Islet precursor cell (in vitro differentiated cells): Measurements from ENCODE around the gene PPP1R12B.
"Not testable (repeated sequence)": the region's sequence is repeated elsewhere in the genome, so short reads cannot be mapped to it uniquely, and the experiment has no call there.

Experiments used
- DNase-seq: peaks from one replicate; pipeline ENCODE4 v3.0.0-alpha.2; 2018

The PPP1R12B gene

GRCh38 chr1:202540014-202540413 is 191.5 kb downstream of the PPP1R12B start:
- DNase-seq, result no peak

- no peak for DNase-seq
These were observed 191.9 kb downstream of the PPP1R12B start for GRCh38 chr1:202540448-202540847.

GRCh38 chr1:202540858-202541257 is 192.4 kb downstream of the PPP1R12B start:
- DNase-seq, result not testable (repeated sequence)

GRCh38 chr1:202542415-202542814 is 193.9 kb downstream of the PPP1R12B start:
- DNase-seq, result not testable (repeated sequence)

- DNase-seq, result not testable (repeated sequence)
These were observed 195.0 kb downstream of the PPP1R12B start for GRCh38 chr1:202543537-202543936.

- DNase-seq, result not testable (repeated sequence)
These were observed 196.4 kb downstream of the PPP1R12B start for GRCh38 chr1:202544766-202545449.

GRCh38 chr1:202545647-202546303 is 197.3 kb downstream of the PPP1R12B start:
- DNase-seq, result not testable (repeated sequence)

GRCh38 chr1:202546377-202546776 is 197.9 kb downstream of the PPP1R12B start:
- not testable (repeated sequence) for DNase-seq

- not testable (repeated sequence) for DNase-seq
These were observed 198.3 kb downstream of the PPP1R12B start for GRCh38 chr1:202546796-202547195.

GRCh38 chr1:202547215-202547614 is 198.7 kb downstream of the PPP1R12B start:
- DNase-seq, result no peak

- DNase-seq, result not testable (repeated sequence)
These were observed 201.6 kb downstream of the PPP1R12B start for GRCh38 chr1:202550088-202550487.

- DNase-seq, result peak; percentile 90
These were observed 203.2 kb downstream of the PPP1R12B start for GRCh38 chr1:202551683-202552082.

- DNase-seq, result not testable (repeated sequence)
These were observed 204.1 kb downstream of the PPP1R12B start for GRCh38 chr1:202552615-202553014.

- DNase-seq, result not testable (repeated sequence)
These were observed 204.6 kb downstream of the PPP1R12B start for GRCh38 chr1:202553078-202553477.

GRCh38 chr1:202553560-202554038 is 205.1 kb downstream of the PPP1R12B start:
- no peak for DNase-seq

GRCh38 chr1:202554619-202555018 is 206.1 kb downstream of the PPP1R12B start:
- not testable (repeated sequence) for DNase-seq

- not testable (repeated sequence) for DNase-seq
These were observed 207.5 kb downstream of the PPP1R12B start for GRCh38 chr1:202556037-202556436.

GRCh38 chr1:202557662-202558061 is 209.2 kb downstream of the PPP1R12B start:
- DNase-seq, result not testable (repeated sequence)

- DNase-seq, result no peak
These were observed 212.7 kb downstream of the PPP1R12B start for GRCh38 chr1:202561240-202561639.

GRCh38 chr1:202561726-202562443 is 213.4 kb downstream of the PPP1R12B start:
- DNase-seq, result no peak

GRCh38 chr1:202562444-202563060 is 214.1 kb downstream of the PPP1R12B start:
- DNase-seq, result no peak

- DNase-seq, result no peak
These were observed 215.3 kb downstream of the PPP1R12B start for GRCh38 chr1:202563818-202564217.

- DNase-seq, result no peak
These were observed 216.5 kb downstream of the PPP1R12B start for GRCh38 chr1:202564958-202565495.
